ENCODE measurements around the gene CELF2.

DNA sequence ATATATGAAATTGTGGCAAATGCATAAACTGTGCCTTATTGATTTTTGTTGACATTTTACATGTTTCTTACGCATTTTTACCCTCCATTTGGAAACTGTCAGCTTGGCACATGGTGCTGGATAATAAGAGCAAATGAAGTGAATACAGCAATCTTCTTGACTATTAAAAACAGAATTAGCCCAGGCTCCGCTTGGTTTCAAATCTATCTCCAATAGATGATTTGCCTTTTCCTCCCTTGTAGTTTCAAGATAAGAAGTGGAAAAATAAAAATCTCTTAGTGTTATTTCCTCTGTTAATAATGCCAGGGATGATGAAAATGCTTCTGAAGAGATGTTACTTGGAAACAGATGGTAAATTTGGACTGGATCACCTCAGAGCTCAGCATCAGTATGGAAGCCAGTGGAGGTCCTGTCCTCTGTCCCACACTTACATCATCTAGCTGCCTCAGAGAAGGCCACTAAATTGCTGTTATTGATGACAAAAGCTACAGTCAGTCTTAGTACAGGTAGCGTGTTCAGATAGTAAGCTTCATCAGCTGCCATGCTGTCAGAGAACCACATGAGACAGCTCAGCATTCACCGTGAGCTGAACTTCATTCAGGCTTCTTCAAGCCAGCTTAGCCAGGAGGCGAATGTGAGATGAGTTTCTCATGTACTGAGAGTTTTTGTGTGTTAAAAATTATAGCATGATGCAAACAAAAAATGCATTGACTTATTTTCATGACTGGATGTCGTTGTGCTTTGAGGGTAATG lies 246.8 kb downstream of the CELF2 start:
- TF ChIP-seq, protein P1, sequence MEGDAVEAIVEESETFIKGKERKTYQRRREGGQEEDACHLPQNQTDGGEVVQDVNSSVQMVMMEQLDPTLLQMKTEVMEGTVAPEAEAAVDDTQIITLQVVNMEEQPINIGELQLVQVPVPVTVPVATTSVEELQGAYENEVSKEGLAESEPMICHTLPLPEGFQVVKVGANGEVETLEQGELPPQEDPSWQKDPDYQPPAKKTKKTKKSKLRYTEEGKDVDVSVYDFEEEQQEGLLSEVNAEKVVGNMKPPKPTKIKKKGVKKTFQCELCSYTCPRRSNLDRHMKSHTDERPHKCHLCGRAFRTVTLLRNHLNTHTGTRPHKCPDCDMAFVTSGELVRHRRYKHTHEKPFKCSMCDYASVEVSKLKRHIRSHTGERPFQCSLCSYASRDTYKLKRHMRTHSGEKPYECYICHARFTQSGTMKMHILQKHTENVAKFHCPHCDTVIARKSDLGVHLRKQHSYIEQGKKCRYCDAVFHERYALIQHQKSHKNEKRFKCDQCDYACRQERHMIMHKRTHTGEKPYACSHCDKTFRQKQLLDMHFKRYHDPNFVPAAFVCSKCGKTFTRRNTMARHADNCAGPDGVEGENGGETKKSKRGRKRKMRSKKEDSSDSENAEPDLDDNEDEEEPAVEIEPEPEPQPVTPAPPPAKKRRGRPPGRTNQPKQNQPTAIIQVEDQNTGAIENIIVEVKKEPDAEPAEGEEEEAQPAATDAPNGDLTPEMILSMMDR (IDR thresholded peaks at IDR 0.05; ENCODE audit: low read depth, low read length, poor library complexity, severe bottlenecking), result no peak
- no peak for TF ChIP-seq EZH2phosphoT487 (IDR thresholded peaks at IDR 0.05; ENCODE audit: borderline replicate concordance, low read length)

Measured in DOHH2 (cell line).